ENCODE data around the gene TSPAN33.

GRCh38 chr7:129134356-129134987 lies 10.0 kb upstream of the TSPAN33 start:
- TF ChIP-seq CTCF (conservative IDR thresholded peaks at IDR 0.05; ENCODE audit: low read depth, low read length) (no peak), EZH2 (IDR thresholded peaks at IDR 0.05; ENCODE audit: borderline replicate concordance, low read depth, low read length, poor library complexity, severe bottlenecking) (no peak)
